HG03103 (cell line): ENCODE measurements around the gene RCCD1.

ENCODE experiments used
- ATAC-seq: cut with Tn5 transposase; IDR thresholded peaks from one replicate; pipeline ENCODE4 v1.9.1; 2021; ENCODE audit warnings: low read depth; ENCODE audit not compliant: unreplicated experiment

RCCD1 gene

DNA sequence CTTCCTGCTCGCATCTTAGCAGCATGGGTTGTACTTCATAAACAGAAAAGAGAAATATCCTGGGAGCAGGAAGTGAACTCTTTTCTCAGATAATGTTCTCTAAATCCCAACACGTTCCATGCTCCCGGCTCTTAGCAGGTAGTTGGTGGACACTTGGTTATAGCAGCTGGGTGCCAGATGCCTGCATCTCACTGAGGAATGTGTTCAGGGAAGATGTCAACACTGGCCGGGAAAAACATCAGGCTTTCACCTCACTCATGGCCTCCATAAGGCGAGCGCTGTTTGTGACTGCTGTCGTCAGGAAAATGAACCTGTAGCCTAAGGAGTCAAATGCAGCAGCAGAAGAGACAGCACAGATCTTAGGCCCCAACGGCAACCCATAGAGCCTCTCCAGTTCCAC, 44.1 kb downstream of the RCCD1 start:
- no peak for ATAC-seq

DNA sequence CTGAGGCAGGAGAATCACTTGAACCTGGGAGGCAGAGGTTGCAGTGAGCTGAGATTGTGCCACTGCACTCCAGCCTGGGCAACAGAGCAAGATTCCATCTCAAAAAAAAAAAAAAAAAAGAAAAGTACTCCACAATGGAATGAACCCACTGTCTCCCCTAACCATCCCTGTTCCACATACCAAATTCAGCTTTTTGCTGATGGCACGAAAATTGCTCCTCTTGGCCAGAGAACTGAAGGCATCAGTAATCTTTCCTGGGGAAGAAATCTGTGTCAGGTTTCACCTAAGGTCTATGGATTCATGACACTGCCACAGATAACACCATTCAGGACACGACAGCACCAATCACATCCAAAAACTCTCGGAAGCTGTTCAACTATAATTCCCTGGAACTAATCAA, 46.5 kb downstream of the RCCD1 start:
- ATAC-seq: no peak

DNA sequence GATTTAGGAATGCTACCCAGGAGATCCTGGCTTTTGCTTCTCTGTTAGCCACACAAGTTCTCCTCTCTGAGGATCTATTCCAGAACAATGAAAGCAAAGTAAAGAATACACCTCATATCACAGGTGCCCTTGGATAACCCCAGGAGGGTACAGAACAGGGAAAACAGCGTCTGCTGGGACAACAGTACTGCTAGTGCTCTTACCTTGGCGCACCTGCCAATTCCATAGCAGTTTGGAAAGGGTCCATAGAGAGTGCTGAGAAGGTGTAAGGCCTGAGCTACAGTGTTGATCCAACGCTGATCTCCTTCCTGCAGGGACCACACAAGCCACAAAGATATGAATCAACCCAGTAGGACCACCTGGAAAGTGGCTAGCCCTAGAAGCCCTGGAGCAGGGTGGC, 52.6 kb downstream of the RCCD1 start:
- no peak for ATAC-seq
